Measurements from ENCODE around the gene TRIM28.

TRIM28 gene

GRCh38 chr19:58579473-58580142 lies 35.7 kb downstream of the TRIM28 start:
- no peak for DNase-seq

- DNase-seq = no peak
Measured at GRCh38 chr19:58581227-58582141, 37.6 kb downstream of the TRIM28 start.

GRCh38 chr19:58582985-58583384 lies 39.1 kb downstream of the TRIM28 start:
- DNase-seq = no peak

- DNase-seq = no peak
Measured at GRCh38 chr19:58584498-58585441, 40.9 kb downstream of the TRIM28 start.

- no peak for DNase-seq
Measured at GRCh38 chr19:58585442-58586132, 41.7 kb downstream of the TRIM28 start.

- no peak for DNase-seq
Measured at GRCh38 chr19:58586133-58586765, 42.4 kb downstream of the TRIM28 start.
